Left lung (tissue), 10 donors: ENCODE measurements around the gene DACH1. TPM values are rescaled to one million over a fixed set of nuclear protein-coding genes. Genes with fewer than 3 reads are reported as not detected.
A peak's percentile ranks its signal among the peaks of the same experiment; 100 is the strongest.

ENCODE experiments used
- ATAC-seq: fragments of 200-7000 bp; cut with Tn5 transposase; one replicate; pipeline ENCODE4 v1.9.1; 2020; ENCODE audit warnings: moderate library complexity
- DNase-seq, 4 donors: peaks; one replicate each; pipeline ENCODE4 v3.0.0-alpha.2; 2013 to 2020
- H3K27ac ChIP-seq, 2 donors: fragments of 200-600 bp; sonication (generic) in 1 of 2; one replicate each; pipeline versions ENCODE4 v1.5.0 to v1.8.0; 2020 to 2021
- H3K27me3 ChIP-seq, 2 donors: fragments of 200-600 bp; sonication (generic) in 1 of 2; one replicate each; pipeline versions ENCODE4 v1.5.0 to v1.8.0; 2020 to 2021
- H3K36me3 ChIP-seq, 2 donors: fragments of 200-600 bp; sonication (generic) in 1 of 2; one replicate each; pipeline versions ENCODE4 v1.5.0 to v1.8.0; 2020 to 2021
- H3K4me1 ChIP-seq, 2 donors: fragments of 200-600 bp; one replicate each; pipeline ENCODE4 v1.8.0; 2021
- H3K4me3 ChIP-seq, 2 donors: fragments of 200-600 bp; sonication (generic) in 1 of 2; one replicate each; pipeline versions ENCODE4 v1.5.0 to v1.8.0; 2020 to 2021; ENCODE audit warnings: mild to moderate bottlenecking in 1 of 2
- H3K9me3 ChIP-seq, 2 donors: fragments of 200-600 bp; sonication (generic) in 1 of 2; one replicate each; pipeline versions ENCODE4 v1.5.0 to v1.8.0; 2020 to 2021
- intact Hi-C, 2 donors: fragments of 100-400 bp; cut with DNase I; formaldehyde crosslinking; loops; one replicate each; pipeline versions ENCODE4 v1.11.2 to v1.14.2; 2022
- polyA plus RNA-seq, 6 donors: library from polyadenylated mRNA; unstranded; fragments of 120-200 nt; gene quantifications; one replicate each; pipeline ENCODE4 v1.2.1, GENCODE V29; 2013; ENCODE audit not compliant: insufficient read length in 6 of 6
- total RNA-seq, 2 donors: library from RNA; stranded (reverse); fragmentation: NEBNext Ultra II Directional; extraction: Animal tissue kit (Norgen Biotek cat#: 25700); gene quantifications; one replicate each; pipeline ENCODE4 v1.2.1, GENCODE V29; 2021
- TF ChIP-seq, protein P1 (sequence below), 2 donors: fragments of 200-600 bp; sonication (generic) in 1 of 2; IDR thresholded peaks; one replicate each; pipeline versions ENCODE4 v1.5.0 to v1.8.0; 2021; ENCODE audit warnings: antibody characterized with exemption in 2 of 2
- donor health status: DM: no; HTN: yes; CAD: no.
- donor health status: DM: no; HTN: no; CAD: no.

The DACH1 gene
- total and polyA plus RNA-seq, 8 donors: 4.6 to 47.5 (median 43.9) TPM

- no peaks in the 10 kb centered on the region for H3K36me3 ChIP-seq
- H3K4me3 ChIP-seq: no peak overlapping the region
- no peaks in the 10 kb centered on the region for H3K4me1 ChIP-seq
- intact Hi-C loops: no loop called here
- no peaks in the 10 kb centered on the region for H3K9me3 ChIP-seq
- no peak for ATAC-seq
- TF ChIP-seq, protein P1, sequence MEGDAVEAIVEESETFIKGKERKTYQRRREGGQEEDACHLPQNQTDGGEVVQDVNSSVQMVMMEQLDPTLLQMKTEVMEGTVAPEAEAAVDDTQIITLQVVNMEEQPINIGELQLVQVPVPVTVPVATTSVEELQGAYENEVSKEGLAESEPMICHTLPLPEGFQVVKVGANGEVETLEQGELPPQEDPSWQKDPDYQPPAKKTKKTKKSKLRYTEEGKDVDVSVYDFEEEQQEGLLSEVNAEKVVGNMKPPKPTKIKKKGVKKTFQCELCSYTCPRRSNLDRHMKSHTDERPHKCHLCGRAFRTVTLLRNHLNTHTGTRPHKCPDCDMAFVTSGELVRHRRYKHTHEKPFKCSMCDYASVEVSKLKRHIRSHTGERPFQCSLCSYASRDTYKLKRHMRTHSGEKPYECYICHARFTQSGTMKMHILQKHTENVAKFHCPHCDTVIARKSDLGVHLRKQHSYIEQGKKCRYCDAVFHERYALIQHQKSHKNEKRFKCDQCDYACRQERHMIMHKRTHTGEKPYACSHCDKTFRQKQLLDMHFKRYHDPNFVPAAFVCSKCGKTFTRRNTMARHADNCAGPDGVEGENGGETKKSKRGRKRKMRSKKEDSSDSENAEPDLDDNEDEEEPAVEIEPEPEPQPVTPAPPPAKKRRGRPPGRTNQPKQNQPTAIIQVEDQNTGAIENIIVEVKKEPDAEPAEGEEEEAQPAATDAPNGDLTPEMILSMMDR (IDR thresholded peaks at IDR 0.05): no peak
- no peak for DNase-seq
- H3K27ac ChIP-seq: no peak overlapping the region
- H3K27me3 ChIP-seq: no peaks in the 10 kb centered on the region
Measured at GRCh38 chr13:71771144-71771543, 95.9 kb downstream of the DACH1 start.

GRCh38 chr13:71770710-71771109 lies 96.3 kb downstream of the DACH1 start:
- H3K27me3 ChIP-seq: no peaks in the 10 kb centered on the region
- DNase-seq (no peak), ATAC-seq (no peak)
- intact Hi-C loops: no loop called here
- no peak overlapping the region for H3K4me3 ChIP-seq
- TF ChIP-seq, protein P1 (IDR thresholded peaks at IDR 0.05): no peak
- H3K27ac ChIP-seq: no peak overlapping the region
- no peaks in the 10 kb centered on the region for H3K9me3 ChIP-seq
- H3K4me1 ChIP-seq: no peaks in the 10 kb centered on the region
- H3K36me3 ChIP-seq: no peaks in the 10 kb centered on the region

- Histone ChIP-seq H3K9me3 (no peaks in the 10 kb centered on the region), H3K4me1 (no peaks in the 10 kb centered on the region), H3K27me3 (no peaks in the 10 kb centered on the region), H3K27ac (no peak overlapping the region), H3K4me3 (no peak overlapping the region), H3K36me3 (no peaks in the 10 kb centered on the region)
- intact Hi-C loops: no loop called here
- TF ChIP-seq, protein P1 (IDR thresholded peaks at IDR 0.05): no peak
- ATAC-seq (no peak), DNase-seq (no peak)
Measured at GRCh38 chr13:71768881-71769280, 98.1 kb downstream of the DACH1 start.

GRCh38 chr13:71759651-71760511 lies 107.1 kb downstream of the DACH1 start:
- TF ChIP-seq, protein P1 (IDR thresholded peaks at IDR 0.05): no peak
- Histone ChIP-seq H3K4me3 (no peak overlapping the region), H3K27me3 (no peaks in the 10 kb centered on the region), H3K4me1 (peaks cover 0 to 4% of the 10 kb centered on the region in 2 donors), H3K9me3 (no peaks in the 10 kb centered on the region), H3K27ac (peak overlapping the region in 1 of 2 donors; percentile 11), H3K36me3 (no peaks in the 10 kb centered on the region)
- peak; percentile 58 for ATAC-seq
- peak in 3 of 4 donors; percentile 11 to 70 (median 55) for DNase-seq
- intact Hi-C loops: no loop called here

- Histone ChIP-seq H3K9me3 (no peaks in the 10 kb centered on the region), H3K36me3 (no peaks in the 10 kb centered on the region), H3K4me1 (peaks cover 2 to 4% of the 10 kb centered on the region in 2 donors), H3K4me3 (no peak overlapping the region), H3K27me3 (no peaks in the 10 kb centered on the region), H3K27ac (no peak overlapping the region)
- DNase-seq: peak in 1 of 4 donors; percentile 11
- intact Hi-C loops: no loop called here
- TF ChIP-seq, protein P1 (IDR thresholded peaks at IDR 0.05): no peak
- no peak for ATAC-seq
Measured at GRCh38 chr13:71758828-71759227, 108.2 kb downstream of the DACH1 start.
